Mucosa of stomach (tissue), 1 donor: Measurements from ENCODE around the gene DPEP2NB.
A peak's percentile ranks its signal among the peaks of the same experiment; 100 is the strongest.
"Not testable (repeated sequence)": the region's sequence is repeated elsewhere in the genome, so short reads cannot be mapped to it uniquely, and the experiment has no call there.

Experiments used
- H3K27me3 ChIP-seq: one replicate; pipeline ENCODE4 v1.7.0; 2013; ENCODE audit warnings: mild to moderate bottlenecking, low read length; ENCODE audit not compliant: control insufficient read depth, insufficient read depth
- H3K36me3 ChIP-seq: one replicate; pipeline ENCODE4 v1.7.0; 2013; ENCODE audit warnings: low read length; ENCODE audit not compliant: control insufficient read depth, insufficient read depth
- H3K4me1 ChIP-seq: one replicate; pipeline ENCODE4 v1.7.0; 2013; ENCODE audit warnings: mild to moderate bottlenecking, low read length; ENCODE audit not compliant: control insufficient read depth, insufficient read depth
- H3K4me3 ChIP-seq: one replicate; pipeline ENCODE4 v1.7.0; 2013; ENCODE audit warnings: low read length
- H3K9ac ChIP-seq: one replicate; pipeline ENCODE4 v1.7.0; 2013; ENCODE audit warnings: mild to moderate bottlenecking, low read length, moderate library complexity
- H3K9me3 ChIP-seq: one replicate; pipeline ENCODE4 v1.7.0; 2013; ENCODE audit warnings: mild to moderate bottlenecking, low read length, moderate library complexity; ENCODE audit not compliant: control insufficient read depth
- donor health status: Pancreatic carcinoma.

DPEP2NB gene

GRCh38 chr16:67975321-67976105 lies 40.2 kb downstream of the DPEP2NB start:
- no peaks in the 10 kb centered on the region for H3K36me3 ChIP-seq
- H3K9me3 ChIP-seq: no peaks in the 10 kb centered on the region
- H3K4me3 ChIP-seq: no peak overlapping the region
- peaks cover 22% of the 10 kb centered on the region for H3K27me3 ChIP-seq
- H3K4me1 ChIP-seq: no peaks in the 10 kb centered on the region
- no peak overlapping the region for H3K9ac ChIP-seq

GRCh38 chr16:67972285-67972684 lies 43.4 kb downstream of the DPEP2NB start:
- H3K4me1 ChIP-seq: not testable (repeated sequence)

GRCh38 chr16:67971111-67971510 lies 44.6 kb downstream of the DPEP2NB start:
- peaks cover 9% of the 10 kb centered on the region for H3K27me3 ChIP-seq
- no peak overlapping the region for H3K4me3 ChIP-seq
- H3K4me1 ChIP-seq: peaks cover 15% of the 10 kb centered on the region
- H3K9ac ChIP-seq: no peak overlapping the region
- H3K36me3 ChIP-seq: no peaks in the 10 kb centered on the region
- no peaks in the 10 kb centered on the region for H3K9me3 ChIP-seq

More at GRCh38 chr16:67972285-67972684, 43.4 kb downstream of the DPEP2NB start:
- peaks cover 17% of the 10 kb centered on the region for H3K27me3 ChIP-seq
- H3K9ac ChIP-seq, H3K9me3 ChIP-seq, H3K36me3 ChIP-seq, H3K4me3 ChIP-seq: not testable (repeated sequence)

GRCh38 chr16:67969254-67970039 lies 46.3 kb downstream of the DPEP2NB start:
- Histone ChIP-seq H3K27me3 (peaks cover 8% of the 10 kb centered on the region), H3K9ac (peak overlapping the region; percentile 59), H3K4me3 (no peak overlapping the region), H3K9me3 (no peaks in the 10 kb centered on the region), H3K36me3 (no peaks in the 10 kb centered on the region), H3K4me1 (peaks cover 20% of the 10 kb centered on the region)

- peaks cover 20% of the 10 kb centered on the region for H3K4me1 ChIP-seq
Measured at GRCh38 chr16:67968400-67969253, 47.1 kb downstream of the DPEP2NB start, which contains the start of gene SLC12A4. TSS of gene SLC12A4 (minus strand) at chr16:67968637. CDS start at chr16:67968553, 84 bp downstream.

GRCh38 chr16:67967958-67968399 lies 47.7 kb downstream of the DPEP2NB start:
- Histone ChIP-seq H3K4me1 (peaks cover 26% of the 10 kb centered on the region), H3K9ac (peak overlapping the region; percentile 84), H3K9me3 (no peaks in the 10 kb centered on the region), H3K36me3 (no peaks in the 10 kb centered on the region), H3K4me3 (peak overlapping the region; percentile 63), H3K27me3 (peaks cover 8% of the 10 kb centered on the region)

More at GRCh38 chr16:67968400-67969253, 47.1 kb downstream of the DPEP2NB start, which contains the start of gene SLC12A4:
- Histone ChIP-seq H3K36me3 (no peaks in the 10 kb centered on the region), H3K4me3 (peak within 1 kb of the TSS; percentile 63), H3K9me3 (no peaks in the 10 kb centered on the region), H3K27me3 (peaks cover 8% of the 10 kb centered on the region), H3K9ac (peak within 1 kb of the TSS; percentile 84)

GRCh38 chr16:67967183-67967957 lies 48.3 kb downstream of the DPEP2NB start:
- peak overlapping the region; percentile 84 for H3K9ac ChIP-seq
- H3K27me3 ChIP-seq: peaks cover 8% of the 10 kb centered on the region
- no peaks in the 10 kb centered on the region for H3K36me3 ChIP-seq
- H3K9me3 ChIP-seq: no peaks in the 10 kb centered on the region
- H3K4me3 ChIP-seq: peak overlapping the region; percentile 63
- H3K4me1 ChIP-seq: peaks cover 26% of the 10 kb centered on the region

- Histone ChIP-seq H3K4me1 (peaks cover 33% of the 10 kb centered on the region), H3K9me3 (no peaks in the 10 kb centered on the region), H3K27me3 (peaks cover 8% of the 10 kb centered on the region), H3K9ac (peak overlapping the region; percentile 84), H3K4me3 (peak overlapping the region; percentile 63), H3K36me3 (no peaks in the 10 kb centered on the region)
Measured at GRCh38 chr16:67966549-67967182, 49.0 kb downstream of the DPEP2NB start.

GRCh38 chr16:67965668-67966548 lies 49.8 kb downstream of the DPEP2NB start:
- Histone ChIP-seq H3K9me3 (no peaks in the 10 kb centered on the region), H3K9ac (no peak overlapping the region), H3K4me1 (peaks cover 38% of the 10 kb centered on the region), H3K36me3 (no peaks in the 10 kb centered on the region), H3K4me3 (no peak overlapping the region), H3K27me3 (peaks cover 8% of the 10 kb centered on the region)

GRCh38 chr16:67964477-67965131 lies 51.1 kb downstream of the DPEP2NB start:
- Histone ChIP-seq H3K36me3 (no peaks in the 10 kb centered on the region), H3K27me3 (peaks cover 8% of the 10 kb centered on the region), H3K4me3 (no peak overlapping the region), H3K4me1 (peaks cover 44% of the 10 kb centered on the region), H3K9ac (no peak overlapping the region), H3K9me3 (no peaks in the 10 kb centered on the region)
